Measurements from ENCODE around the gene PACSIN2.

PACSIN2 gene

GRCh38 chr22:42951093-42951710 is 63.7 kb downstream of the PACSIN2 start:
- no peaks in the 10 kb centered on the region for H4K20me1 ChIP-seq (ENCODE audit: insufficient read depth, low read length)

DNA sequence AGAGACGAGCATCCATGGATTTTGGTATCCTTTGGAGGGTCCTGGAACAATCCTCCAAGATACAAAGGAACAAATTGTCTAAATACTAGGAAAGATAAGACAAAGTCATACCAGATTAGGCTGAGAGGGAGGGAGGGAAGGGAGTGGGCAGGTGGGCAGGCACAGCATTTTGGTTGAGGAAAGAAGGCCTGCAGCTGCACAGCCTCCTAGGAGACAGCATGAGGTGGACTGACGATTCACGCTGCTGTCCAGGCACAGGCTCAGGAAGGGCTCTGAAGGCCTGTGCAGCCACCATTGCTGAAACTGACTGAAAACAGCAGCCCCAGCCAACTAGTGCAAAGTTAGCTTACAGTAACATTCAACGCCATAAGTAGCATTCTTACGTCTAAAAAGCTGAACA is 64.7 kb downstream of the PACSIN2 start:
- TF ChIP-seq CTCF (IDR thresholded peaks at IDR 0.05; ENCODE audit: low read length) (no peak), EZH2phosphoT487 (IDR thresholded peaks at IDR 0.05; ENCODE audit: low read length) (no peak), EZH2 (optimal IDR thresholded peaks at IDR 0.05; ENCODE audit: low read depth, low read length) (no peak)
- DNase-seq, result no peak
- Histone ChIP-seq H2AFZ (ENCODE audit: low read length) (no peak overlapping the region), H3K36me3 (replicated peaks; ENCODE audit: insufficient read depth, low read length) (no peaks in the 10 kb centered on the region), H3K9me2 (replicated peaks; ENCODE audit: insufficient read depth, low read length) (no peaks in the 10 kb centered on the region), H3K4me2 (ENCODE audit: low read depth, low read length) (no peak overlapping the region), H3K79me2 (ENCODE audit: low read length) (no peaks in the 10 kb centered on the region), H3K4me1 (ENCODE audit: low read length) (no peaks in the 10 kb centered on the region), H3K9me3 (replicated peaks; ENCODE audit: insufficient read depth, low read length) (no peaks in the 10 kb centered on the region), H3F3A (ENCODE audit: insufficient read depth, low read length) (no peaks in the 10 kb centered on the region), H3K4me3 (ENCODE audit: low read length) (no peak overlapping the region), H3K27me3 (replicated peaks; ENCODE audit: insufficient read depth, low read length) (no peaks in the 10 kb centered on the region), H3K9ac (ENCODE audit: low read length) (no peak overlapping the region), H3K27ac (ENCODE audit: low read length) (no peak overlapping the region), H4K20me1 (ENCODE audit: insufficient read depth, low read length) (no peaks in the 10 kb centered on the region)

More at GRCh38 chr22:42951093-42951710, 63.7 kb downstream of the PACSIN2 start:
- Histone ChIP-seq H3K4me2 (ENCODE audit: low read depth, low read length) (no peak overlapping the region), H3K27ac (ENCODE audit: low read length) (no peak overlapping the region), H3K27me3 (replicated peaks; ENCODE audit: insufficient read depth, low read length) (no peaks in the 10 kb centered on the region), H2AFZ (ENCODE audit: low read length) (no peak overlapping the region), H3K79me2 (ENCODE audit: low read length) (no peaks in the 10 kb centered on the region), H3K9me3 (replicated peaks; ENCODE audit: insufficient read depth, low read length) (no peaks in the 10 kb centered on the region), H3K36me3 (replicated peaks; ENCODE audit: insufficient read depth, low read length) (no peaks in the 10 kb centered on the region), H3K9ac (ENCODE audit: low read length) (no peak overlapping the region), H3F3A (ENCODE audit: insufficient read depth, low read length) (no peaks in the 10 kb centered on the region), H3K4me3 (ENCODE audit: low read length) (no peak overlapping the region), H3K4me1 (ENCODE audit: low read length) (no peaks in the 10 kb centered on the region), H3K9me2 (replicated peaks; ENCODE audit: insufficient read depth, low read length) (no peaks in the 10 kb centered on the region)
- DNase-seq, result no peak
- TF ChIP-seq CTCF (IDR thresholded peaks at IDR 0.05; ENCODE audit: low read length), result no peak
- no peak for TF ChIP-seq EZH2phosphoT487 (IDR thresholded peaks at IDR 0.05; ENCODE audit: low read length)
- no peak for TF ChIP-seq EZH2 (optimal IDR thresholded peaks at IDR 0.05; ENCODE audit: low read depth, low read length)

GRCh38 chr22:42949159-42949558 is 65.8 kb downstream of the PACSIN2 start:
- H4K20me1 ChIP-seq (ENCODE audit: insufficient read depth, low read length), result no peaks in the 10 kb centered on the region

More at GRCh38 chr22:42949159-42949558, 65.8 kb downstream of the PACSIN2 start:
- H3K4me2 ChIP-seq (ENCODE audit: low read depth, low read length), result no peak overlapping the region
- H3K27ac ChIP-seq (ENCODE audit: low read length), result no peak overlapping the region
- no peaks in the 10 kb centered on the region for H3K27me3 ChIP-seq (replicated peaks; ENCODE audit: insufficient read depth, low read length)
- DNase-seq, result no peak
- no peak overlapping the region for H2AFZ ChIP-seq (ENCODE audit: low read length)
- no peak overlapping the region for H3K9ac ChIP-seq (ENCODE audit: low read length)
- no peaks in the 10 kb centered on the region for H3K9me2 ChIP-seq (replicated peaks; ENCODE audit: insufficient read depth, low read length)
- TF ChIP-seq EZH2 (optimal IDR thresholded peaks at IDR 0.05; ENCODE audit: low read depth, low read length) (no peak), EZH2phosphoT487 (IDR thresholded peaks at IDR 0.05; ENCODE audit: low read length) (no peak), CTCF (IDR thresholded peaks at IDR 0.05; ENCODE audit: low read length) (no peak)
- H3K79me2 ChIP-seq (ENCODE audit: low read length), result no peaks in the 10 kb centered on the region
- H3K4me3 ChIP-seq (ENCODE audit: low read length), result no peak overlapping the region
- H3F3A ChIP-seq (ENCODE audit: insufficient read depth, low read length), result no peaks in the 10 kb centered on the region
- H3K9me3 ChIP-seq (replicated peaks; ENCODE audit: insufficient read depth, low read length), result no peaks in the 10 kb centered on the region
- no peaks in the 10 kb centered on the region for H3K4me1 ChIP-seq (ENCODE audit: low read length)
- H3K36me3 ChIP-seq (replicated peaks; ENCODE audit: insufficient read depth, low read length), result no peaks in the 10 kb centered on the region

Data from MM.1S (cell line).